GM12801 (cell line): ENCODE results near the gene SCGB1A1.

Experiments
- CTCF ChIP-seq: IDR thresholded peaks from one replicate; pipeline ENCODE4 v1.5.1; 2011; ENCODE audit warnings: control low read depth; ENCODE audit not compliant: insufficient read length; ENCODE audit errors: extremely low read depth

SCGB1A1 gene

GRCh38 chr11:62388999-62389398 is 29.8 kb upstream of the SCGB1A1 start:
- no peak for TF ChIP-seq CTCF

GRCh38 chr11:62390237-62390636 is 28.6 kb upstream of the SCGB1A1 start:
- no peak for TF ChIP-seq CTCF

- TF ChIP-seq CTCF, result no peak
Observed at GRCh38 chr11:62390722-62391121, 28.1 kb upstream of the SCGB1A1 start.

- TF ChIP-seq CTCF, result no peak
Observed at GRCh38 chr11:62391642-62392425, 27.0 kb upstream of the SCGB1A1 start.

- no peak for TF ChIP-seq CTCF
Observed at GRCh38 chr11:62392506-62392905, 26.3 kb upstream of the SCGB1A1 start.

GRCh38 chr11:62393061-62393611 is 25.7 kb upstream of the SCGB1A1 start:
- no peak for TF ChIP-seq CTCF

- TF ChIP-seq CTCF, result no peak
Observed at GRCh38 chr11:62393735-62394134, 25.1 kb upstream of the SCGB1A1 start.
